SK-N-SH treated with all-trans-retinoic acid at 6 μM for 48 hours (cell line): ENCODE measurements around the gene PLCB3.
"Not testable (repeated sequence)": the region's sequence is repeated elsewhere in the genome, so short reads cannot be mapped to it uniquely, and the experiment has no call there.

Experiments used
- ATAC-seq: fragments of 200-7000 bp; cut with Tn5 transposase; 3 replicates; pipeline ENCODE4 v1.9.1; 2020; ENCODE audit warnings: mild to moderate bottlenecking, moderate library complexity
- ARNTL ChIP-seq: fragments of 450-650 bp; formaldehyde crosslinking; IDR thresholded peaks from 2 replicates; pipeline ENCODE4 v1.5.0; 2020; ENCODE audit warnings: low read depth, mild to moderate bottlenecking, moderate library complexity, borderline replicate concordance
- BACH2 ChIP-seq: fragments of 250-450 bp; sonication (Bioruptor Pico); IDR thresholded peaks from 2 replicates; pipeline ENCODE4 v1.9.0; 2021; ENCODE audit warnings: mild to moderate bottlenecking, borderline replicate concordance
- CREB5 ChIP-seq: fragments of 250-450 bp; sonication (Bioruptor Pico); IDR thresholded peaks from 2 replicates; pipeline ENCODE4 v1.5.1; 2020; ENCODE audit warnings: low read depth, mild to moderate bottlenecking, moderate library complexity
- CSRNP3 ChIP-seq: fragments of 250-450 bp; sonication (Bioruptor Pico); IDR thresholded peaks from 2 replicates; pipeline ENCODE4 v1.5.1; 2021; ENCODE audit warnings: mild to moderate bottlenecking, moderate library complexity
- ESRRG ChIP-seq: fragments of 250-450 bp; sonication (Bioruptor Pico); IDR thresholded peaks from 2 replicates; pipeline ENCODE4 v1.6.1; 2021; ENCODE audit warnings: mild to moderate bottlenecking
- GLIS3 ChIP-seq: fragments of 250-450 bp; sonication (Bioruptor Pico); IDR thresholded peaks from 2 replicates; pipeline ENCODE4 v1.5.0; 2020; ENCODE audit warnings: mild to moderate bottlenecking, moderate library complexity
- ISL1 ChIP-seq: fragments of 250-450 bp; sonication (Bioruptor Pico); IDR thresholded peaks from 2 replicates; pipeline ENCODE4 v2.1.2; 2022; ENCODE audit warnings: mild to moderate bottlenecking, moderate library complexity
- OSR1 ChIP-seq: fragments of 250-450 bp; sonication (Bioruptor Pico); IDR thresholded peaks from 2 replicates; pipeline ENCODE4 v1.8.0; 2022; ENCODE audit warnings: moderate library complexity, mild to moderate bottlenecking, inconsistent platforms
- PATZ1 ChIP-seq: fragments of 250-450 bp; sonication (Bioruptor Pico); IDR thresholded peaks from 2 replicates; pipeline ENCODE4 v1.8.0; 2020; ENCODE audit warnings: mild to moderate bottlenecking, moderate library complexity, borderline replicate concordance
- POU6F1 ChIP-seq: fragments of 250-450 bp; sonication (Bioruptor Pico); IDR thresholded peaks from 2 replicates; pipeline ENCODE4 v1.8.0; 2021; ENCODE audit warnings: low read depth, mild to moderate bottlenecking, moderate library complexity, borderline replicate concordance
- PPARA ChIP-seq: fragments of 250-450 bp; sonication (Bioruptor Pico); IDR thresholded peaks from 2 replicates; pipeline ENCODE4 v1.5.0; 2020; ENCODE audit warnings: mild to moderate bottlenecking, borderline replicate concordance
- RARB ChIP-seq: fragments of 250-450 bp; sonication (Bioruptor Pico); IDR thresholded peaks from 2 replicates; pipeline ENCODE4 v1.8.0; 2021; ENCODE audit warnings: mild to moderate bottlenecking, moderate library complexity
- SNAI2 ChIP-seq: fragments of 250-450 bp; sonication (Bioruptor Pico); IDR thresholded peaks from 2 replicates; pipeline ENCODE4 v1.5.0; 2020; ENCODE audit warnings: mild to moderate bottlenecking, moderate library complexity
- TCF4 ChIP-seq: fragments of 250-450 bp; sonication (Bioruptor Pico); IDR thresholded peaks from 2 replicates; pipeline ENCODE4 v1.8.0; 2021; ENCODE audit warnings: mild to moderate bottlenecking, moderate library complexity, borderline replicate concordance
- TOX ChIP-seq: fragments of 250-450 bp; sonication (Bioruptor Pico); IDR thresholded peaks from 2 replicates; pipeline ENCODE4 v1.8.0; 2021; ENCODE audit warnings: mild to moderate bottlenecking, moderate library complexity, borderline replicate concordance
- ZFP30 ChIP-seq: fragments of 450-650 bp; formaldehyde crosslinking; IDR thresholded peaks from 2 replicates; pipeline ENCODE4 v1.5.0; 2022; ENCODE audit warnings: mild to moderate bottlenecking, moderate library complexity
- ZNF565 ChIP-seq: fragments of 450-650 bp; formaldehyde crosslinking; conservative IDR thresholded peaks from 2 replicates; pipeline ENCODE4 v1.5.0; 2020; ENCODE audit warnings: low read depth, mild to moderate bottlenecking, moderate library complexity
- ZNF70 ChIP-seq: fragments of 450-650 bp; formaldehyde crosslinking; IDR thresholded peaks from 2 replicates; pipeline ENCODE4 v1.5.0; 2020; ENCODE audit warnings: mild to moderate bottlenecking, moderate library complexity
- ZNF8 ChIP-seq: fragments of 450-650 bp; formaldehyde crosslinking; IDR thresholded peaks from 2 replicates; pipeline ENCODE4 v1.5.0; 2020; ENCODE audit warnings: mild to moderate bottlenecking, moderate library complexity

PLCB3 gene

GRCh38 chr11:64244966-64245365, 6.4 kb upstream of the PLCB3 start:
- no peak for ATAC-seq
- TF ChIP-seq ZFP30 (CRISPR knock-in tag): no peak
- no peak for TF ChIP-seq RARB (CRISPR knock-in tag)
- no peak for TF ChIP-seq BACH2 (CRISPR knock-in tag)
- TF ChIP-seq SNAI2 (CRISPR knock-in tag): no peak
- no peak for TF ChIP-seq PPARA (CRISPR knock-in tag)
- no peak for TF ChIP-seq ESRRG (CRISPR knock-in tag)
- no peak for TF ChIP-seq ZNF8
- TF ChIP-seq TOX (CRISPR knock-in tag): no peak
- TF ChIP-seq TCF4 (CRISPR knock-in tag): no peak
- TF ChIP-seq OSR1: no peak
- TF ChIP-seq GLIS3 (CRISPR knock-in tag): no peak
- TF ChIP-seq ISL1 (CRISPR knock-in tag): no peak
- TF ChIP-seq CSRNP3 (CRISPR knock-in tag): no peak
- no peak for TF ChIP-seq POU6F1 (CRISPR knock-in tag)

- TF ChIP-seq CREB5 (CRISPR knock-in tag) (no peak), PATZ1 (CRISPR knock-in tag) (peak; percentile 51; the same call in 1 of the 2 replicates), GLIS3 (CRISPR knock-in tag) (no peak), ESRRG (CRISPR knock-in tag) (no peak), ZNF70 (CRISPR knock-in tag) (no peak), TCF4 (CRISPR knock-in tag) (no peak), ZNF565 (CRISPR knock-in tag) (no peak), ZNF8 (no peak)
- ATAC-seq: no peak
Measured at GRCh38 chr11:64245401-64245796, 5.9 kb upstream of the PLCB3 start.

- peak; percentile 7; the same call in 1 of the 2 replicates for TF ChIP-seq PATZ1 (CRISPR knock-in tag)
- no peak for TF ChIP-seq ARNTL (CRISPR knock-in tag)
- TF ChIP-seq ZNF8: peak; percentile 9; the same call in 1 of the 2 replicates
- peak; percentile 1; the same call in 2 of the 3 replicates for ATAC-seq
Measured at GRCh38 chr11:64245797-64246620, 5.3 kb upstream of the PLCB3 start.

- not testable (repeated sequence) for ATAC-seq
Measured at GRCh38 chr11:64246621-64246870, 4.8 kb upstream of the PLCB3 start.
